ENCODE data around the gene PCDHGA6. TPM values are rescaled to one million over a fixed set of nuclear protein-coding genes. Genes with fewer than 3 reads are reported as not detected.
"Not testable (repeated sequence)": the region's sequence is repeated elsewhere in the genome, so short reads cannot be mapped to it uniquely, and the experiment has no call there.

Gene PCDHGA6
- polyA plus RNA-seq, 1 donor from 2014 or later = 0.09 TPM

DNA sequence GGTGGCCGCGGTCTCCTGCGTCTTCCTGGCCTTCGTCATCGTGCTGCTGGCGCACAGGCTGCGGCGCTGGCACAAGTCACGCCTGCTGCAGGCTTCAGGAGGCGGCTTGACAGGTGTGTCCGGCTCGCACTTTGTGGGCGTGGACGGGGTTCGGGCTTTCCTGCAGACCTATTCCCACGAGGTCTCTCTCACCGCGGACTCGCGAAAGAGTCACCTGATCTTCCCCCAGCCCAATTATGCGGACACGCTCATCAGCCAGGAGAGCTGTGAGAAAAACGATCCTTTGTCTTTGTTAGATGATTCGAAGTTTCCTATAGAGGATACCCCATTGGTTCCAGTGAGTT is 41.6 kb downstream of the PCDHGA6 start:
- not testable (repeated sequence) for H3K9ac ChIP-seq (ENCODE audit: low read length); H3K4me3 ChIP-seq (ENCODE audit: low read length); H2AFZ ChIP-seq (ENCODE audit: low read depth, low read length); H4K20me1 ChIP-seq (ENCODE audit: insufficient read depth); H3K9me2 ChIP-seq (ENCODE audit: insufficient read depth, low read length); H3F3A ChIP-seq (ENCODE audit: insufficient read depth, low read length, poor library complexity, severe bottlenecking); H3K27me3 ChIP-seq (ENCODE audit: insufficient read depth, low read depth, low read length); H3K27ac ChIP-seq (ENCODE audit: low read length); H3K4me2 ChIP-seq (ENCODE audit: low read length)
- peaks cover 86% of the 10 kb centered on the region for H3K36me3 ChIP-seq (ENCODE audit: insufficient read depth, low read length)
- H3K9me3 ChIP-seq (ENCODE audit: low read length) = peaks cover 80% of the 10 kb centered on the region
- peaks cover 72% of the 10 kb centered on the region for H3K79me2 ChIP-seq (replicated peaks; ENCODE audit: insufficient read depth, low read length)

DNA sequence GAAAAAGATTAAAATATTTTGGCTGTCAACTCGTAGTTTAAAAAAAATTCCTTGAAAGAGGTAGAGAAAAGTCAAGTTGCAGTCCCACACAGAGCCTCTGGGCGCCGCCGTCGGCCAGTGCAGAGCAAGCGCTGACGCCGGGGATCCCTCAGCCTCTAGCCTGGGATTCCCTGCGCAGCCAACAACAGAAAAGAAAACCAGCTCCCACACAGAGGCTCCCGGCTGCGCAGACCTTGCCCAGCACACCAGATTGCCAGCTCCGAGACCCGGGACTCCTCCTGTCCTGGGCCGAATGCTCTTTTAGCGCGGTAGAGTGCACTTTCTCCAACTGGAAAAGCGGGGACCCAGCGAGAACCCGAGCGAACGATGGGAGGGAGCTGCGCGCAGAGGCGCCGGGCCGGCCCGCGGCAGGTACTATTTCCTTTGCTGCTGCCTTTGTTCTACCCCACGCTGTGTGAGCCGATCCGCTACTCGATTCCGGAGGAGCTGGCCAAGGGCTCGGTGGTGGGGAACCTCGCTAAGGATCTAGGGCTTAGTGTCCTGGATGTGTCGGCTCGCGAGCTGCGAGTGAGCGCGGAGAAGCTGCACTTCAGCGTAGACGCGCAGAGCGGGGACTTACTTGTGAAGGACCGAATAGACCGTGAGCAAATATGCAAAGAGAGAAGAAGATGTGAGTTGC is 43.9 kb downstream of the PCDHGA6 start, which contains the start of gene PCDHGB7:
Gene PCDHGB7 (plus strand): TSS at position 184 of the 679 bp plus-strand sequence. CDS start 183 bp downstream, at position 367.
- Histone ChIP-seq H3K4me3 (ENCODE audit: low read length) (peak within 1 kb of the TSS; percentile 57), H3K9ac (ENCODE audit: low read length) (peak within 1 kb of the TSS; percentile 26), H3K79me2 (replicated peaks; ENCODE audit: insufficient read depth, low read length) (peaks cover 66% of the 10 kb centered on the region), H3K9me3 (ENCODE audit: low read length) (peaks cover 88% of the 10 kb centered on the region), H3K36me3 (ENCODE audit: insufficient read depth, low read length) (peaks cover 89% of the 10 kb centered on the region), H3K27ac (ENCODE audit: low read length) (peak within 1 kb of the TSS; percentile 31)
- H3K9me2 ChIP-seq (ENCODE audit: insufficient read depth, low read length); H3F3A ChIP-seq (ENCODE audit: insufficient read depth, low read length, poor library complexity, severe bottlenecking); H4K20me1 ChIP-seq (ENCODE audit: insufficient read depth); H2AFZ ChIP-seq (ENCODE audit: low read depth, low read length); H3K27me3 ChIP-seq (ENCODE audit: insufficient read depth, low read depth, low read length); H3K4me2 ChIP-seq (ENCODE audit: low read length): not testable (repeated sequence)
- TF ChIP-seq SMC3 (conservative IDR thresholded peaks at IDR 0.05; ENCODE audit: poor library complexity) (peak; percentile 50), RAD21 (conservative IDR thresholded peaks at IDR 0.05) (peak; percentile 63), POLR2AphosphoS5 (IDR thresholded peaks at IDR 0.05) (peak; percentile 13)
- TF ChIP-seq, protein P1, sequence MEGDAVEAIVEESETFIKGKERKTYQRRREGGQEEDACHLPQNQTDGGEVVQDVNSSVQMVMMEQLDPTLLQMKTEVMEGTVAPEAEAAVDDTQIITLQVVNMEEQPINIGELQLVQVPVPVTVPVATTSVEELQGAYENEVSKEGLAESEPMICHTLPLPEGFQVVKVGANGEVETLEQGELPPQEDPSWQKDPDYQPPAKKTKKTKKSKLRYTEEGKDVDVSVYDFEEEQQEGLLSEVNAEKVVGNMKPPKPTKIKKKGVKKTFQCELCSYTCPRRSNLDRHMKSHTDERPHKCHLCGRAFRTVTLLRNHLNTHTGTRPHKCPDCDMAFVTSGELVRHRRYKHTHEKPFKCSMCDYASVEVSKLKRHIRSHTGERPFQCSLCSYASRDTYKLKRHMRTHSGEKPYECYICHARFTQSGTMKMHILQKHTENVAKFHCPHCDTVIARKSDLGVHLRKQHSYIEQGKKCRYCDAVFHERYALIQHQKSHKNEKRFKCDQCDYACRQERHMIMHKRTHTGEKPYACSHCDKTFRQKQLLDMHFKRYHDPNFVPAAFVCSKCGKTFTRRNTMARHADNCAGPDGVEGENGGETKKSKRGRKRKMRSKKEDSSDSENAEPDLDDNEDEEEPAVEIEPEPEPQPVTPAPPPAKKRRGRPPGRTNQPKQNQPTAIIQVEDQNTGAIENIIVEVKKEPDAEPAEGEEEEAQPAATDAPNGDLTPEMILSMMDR (IDR thresholded peaks at IDR 0.05; ENCODE audit: poor library complexity, severe bottlenecking) = peak; percentile 55

DNA sequence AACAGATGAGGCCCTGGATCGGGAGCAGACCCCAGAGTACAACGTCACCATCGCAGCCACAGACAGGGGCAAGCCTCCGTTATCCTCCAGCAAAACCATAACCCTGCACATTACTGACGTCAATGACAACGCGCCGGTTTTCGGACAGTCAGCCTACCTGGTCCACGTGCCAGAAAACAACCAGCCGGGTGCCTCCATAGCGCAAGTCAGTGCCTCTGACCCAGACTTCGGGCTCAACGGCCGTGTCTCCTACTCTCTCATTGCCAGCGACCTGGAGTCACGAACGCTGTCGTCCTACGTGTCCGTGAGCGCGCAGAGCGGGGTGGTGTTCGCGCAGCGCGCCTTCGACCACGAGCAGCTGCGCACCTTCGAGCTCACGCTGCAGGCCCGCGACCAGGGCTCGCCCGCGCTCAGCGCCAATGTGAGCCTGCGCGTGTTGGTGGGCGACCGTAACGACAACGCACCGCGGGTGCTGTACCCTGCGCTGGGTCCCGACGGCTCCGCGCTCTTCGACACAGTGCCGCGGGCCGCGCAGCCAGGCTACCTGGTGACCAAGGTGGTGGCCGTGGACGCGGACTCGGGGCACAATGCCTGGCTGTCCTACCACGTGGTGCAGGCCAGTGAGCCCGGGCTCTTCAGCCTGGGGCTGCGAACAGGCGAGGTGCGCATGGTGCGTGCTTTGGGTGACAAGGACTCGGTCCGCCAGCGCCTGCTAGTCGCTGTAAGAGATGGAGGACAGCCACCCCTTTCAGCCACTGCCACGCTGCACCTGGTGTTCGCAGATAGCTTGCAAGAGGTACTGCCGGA is 45.6 kb downstream of the PCDHGA6 start:
- peaks cover 56% of the 10 kb centered on the region for H3K79me2 ChIP-seq (replicated peaks; ENCODE audit: insufficient read depth, low read length)
- H3K36me3 ChIP-seq (ENCODE audit: insufficient read depth, low read length) = peaks cover 87% of the 10 kb centered on the region
- peaks cover 5% of the 10 kb centered on the region for H3F3A ChIP-seq (ENCODE audit: insufficient read depth, low read length, poor library complexity, severe bottlenecking)
- TF ChIP-seq EZH2 (IDR thresholded peaks at IDR 0.05; ENCODE audit: borderline replicate concordance, insufficient read depth, low read length, poor library complexity, severe bottlenecking) (no peak), POLR2AphosphoS5 (IDR thresholded peaks at IDR 0.05) (peak; percentile 9)
- H3K4me2 ChIP-seq (ENCODE audit: low read length) = no peak overlapping the region
- peaks cover 85% of the 10 kb centered on the region for H3K9me3 ChIP-seq (ENCODE audit: low read length)
- H4K20me1 ChIP-seq (ENCODE audit: insufficient read depth) = no peaks in the 10 kb centered on the region
- peak overlapping the region; percentile 57 for H3K4me3 ChIP-seq (ENCODE audit: low read length)
- no peak overlapping the region for H2AFZ ChIP-seq (ENCODE audit: low read depth, low read length)
- H3K9ac ChIP-seq (ENCODE audit: low read length) = no peak overlapping the region
- no peaks in the 10 kb centered on the region for H3K9me2 ChIP-seq (ENCODE audit: insufficient read depth, low read length)
- H3K27ac ChIP-seq (ENCODE audit: low read length) = no peak overlapping the region
- H3K27me3 ChIP-seq (ENCODE audit: insufficient read depth, low read depth, low read length) = no peaks in the 10 kb centered on the region
